Body of pancreas (tissue), 4 donors: Measurements from ENCODE around the gene LRRC73. TPM values are rescaled to one million over a fixed set of nuclear protein-coding genes. Genes with fewer than 3 reads are reported as not detected.

Experiments used
- ATAC-seq: fragments of 150-250 bp; one replicate; pipeline ENCODE4 v1.9.1; 2016
- DNase-seq, 4 donors: peaks; one replicate each; pipeline ENCODE4 v3.0.0-alpha.2; 2019
- H3K27ac ChIP-seq, 4 donors: fragments of 200-600 bp; sonication (generic); 1 replicate in 3 of 4; 2 replicates in 1 of 4; pipeline versions ENCODE4 v1.5.1 to v1.6.1; 2016 to 2019; ENCODE audit warnings: mild to moderate bottlenecking in 1 of 4, mixed read lengths in 1 of 4, moderate library complexity in 1 of 4
- H3K27me3 ChIP-seq, 2 donors: fragments of 200-600 bp; sonication (generic); one replicate each; pipeline ENCODE4 v1.6.0; 2016; ENCODE audit warnings: mild to moderate bottlenecking in 1 of 2
- H3K36me3 ChIP-seq, 2 donors: fragments of 200-600 bp; sonication (generic); replicated peaks in 1 of 2; 2 replicates each; pipeline ENCODE4 v1.5.1; 2016; ENCODE audit warnings: low read depth in 2 of 2; ENCODE audit not compliant: insufficient read depth in 1 of 2
- H3K4me1 ChIP-seq: fragments of 200-600 bp; sonication (generic); one replicate; pipeline ENCODE4 v1.6.0; 2016
- H3K4me3 ChIP-seq, 2 donors: fragments of 200-600 bp; sonication (generic); 1 replicate in 1 of 2; 2 replicates in 1 of 2; pipeline ENCODE4 v1.5.1; 2016 to 2019
- H3K9me3 ChIP-seq, 3 donors: fragments of 200-600 bp; sonication (generic); 1 replicate in 2 of 3; 2 replicates in 1 of 3; pipeline ENCODE4 v1.5.1; 2016
- CTCF ChIP-seq, 7 experiments: fragments of 450-650 bp in 4 of 7; fragments of 200-600 bp in 3 of 7; sonication (generic) in 3 of 7; IDR thresholded peaks; one replicate each; pipeline ENCODE4 v1.5.1; 2016 to 2019; ENCODE audit warnings: antibody characterized with exemption in 7 of 7
- POLR2A ChIP-seq, 3 donors: fragments of 450-650 bp; IDR thresholded peaks; one replicate each; pipeline ENCODE4 v1.6.1; 2016; ENCODE audit warnings: antibody characterized with exemption in 3 of 3, mild to moderate bottlenecking in 2 of 3
- WGBS, 2 donors: methylation state at CpG; one replicate each; pipeline ENCODE4 v1.1.5; 2017; 5-methylcytosine and 5-hydroxymethylcytosine counted together
- intact Hi-C: fragments of 100-400 bp; cut with DNase I; formaldehyde crosslinking; loops from one replicate; pipeline ENCODE4 v1.15.1; 2023
- small RNA-seq: library from RNA; depleted of rRNA; stranded (forward); fragments of <200 nt; gene quantifications from one replicate; pipeline ENCODE3, GENCODE V24; 2016
- total RNA-seq, 2 donors: library from RNA; depleted of rRNA; stranded (reverse); fragments of >200 nt; gene quantifications; one replicate each; pipeline ENCODE4 v1.1.0, GENCODE V29; 2016

The LRRC73 gene
- total RNA-seq, 2 donors from 2014 or later: not detected

- TF ChIP-seq CTCF (IDR thresholded peaks at IDR 0.05) (no peak), POLR2A (IDR thresholded peaks at IDR 0.05) (no peak)
- Histone ChIP-seq H3K4me1 (peaks cover 18% of the 10 kb centered on the region), H3K9me3 (no peaks in the 10 kb centered on the region), H3K36me3 (no peaks in the 10 kb centered on the region), H3K27ac (no peak overlapping the region), H3K4me3 (no peak overlapping the region), H3K27me3 (peaks cover 0 to 5% of the 10 kb centered on the region in 2 donors)
- WGBS, 2 donors: 47 to 50% methylated on average over 9 of the region's 9 CpGs
- intact Hi-C loops: no loop called here
- DNase-seq (no peak), ATAC-seq (no peak)
These were observed 52.5 kb downstream of the LRRC73 start for GRCh38 chr6:43457643-43458042.

Small RNA genes lying within 50 kb of the gene (small RNA-seq; reads per million reads assigned to genes)
- gene RF00426 (not detected), gene RNU6-1113P (not detected)

Other genes with a start within 250 kb of the LRRC73 start
- gene SLC22A7, start 212.1 kb downstream of the LRRC73 start, total RNA-seq: not detected
- not detected for gene CRIP3, start 201.5 kb downstream of the LRRC73 start, total RNA-seq
- gene ZNF318, start 140.7 kb downstream of the LRRC73 start, total RNA-seq: 10 to 100 TPM; 14.0 to 14.5 TPM
- gene ABCC10, start 82.8 kb downstream of the LRRC73 start, total RNA-seq: 10 to 100 TPM; 17.1 to 44.5 TPM
- gene DLK2, start 54.8 kb downstream of the LRRC73 start, total RNA-seq: not detected
- gene TJAP1, start 32.8 kb downstream of the LRRC73 start, total RNA-seq: 10 to 100 TPM; 16.9 to 47.5 TPM
- 100 to 1,000 TPM in 1 of 2 donors, 10 to 100 TPM in 1; 79.4 to 122 TPM for gene YIPF3, start 6.6 kb upstream of the LRRC73 start, total RNA-seq
- 10 to 100 TPM; 19.1 to 20.2 TPM for gene POLR1C, start 6.7 kb upstream of the LRRC73 start, total RNA-seq
- 10 to 100 TPM; 16.8 to 20.5 TPM for gene XPO5, start 65.7 kb upstream of the LRRC73 start, total RNA-seq
- gene POLH, start 65.8 kb upstream of the LRRC73 start, total RNA-seq: 1 to 10 TPM; 4.3 to 8.8 TPM
- 10 to 100 TPM; 32.9 to 55.0 TPM for gene GTPBP2, start 118.9 kb upstream of the LRRC73 start, total RNA-seq
- 10 to 100 TPM; 14.8 to 17.4 TPM for gene MAD2L1BP, start 125.5 kb upstream of the LRRC73 start, total RNA-seq
- not detected for gene RSPH9, start 134.7 kb upstream of the LRRC73 start, total RNA-seq
- gene MRPS18A, start 177.4 kb upstream of the LRRC73 start, total RNA-seq: 10 to 100 TPM; 16.9 to 36.3 TPM